IMR-90 (cell line): Measurements from ENCODE around the gene GLS. TPM values are rescaled to one million over a fixed set of nuclear protein-coding genes. Genes with fewer than 3 reads are reported as not detected.

Experiments
- ATAC-seq: fragments of 200-7000 bp; cut with Tn5 transposase; 2 replicates; pipeline ENCODE4 v1.9.1; 2020; ENCODE audit warnings: low read depth, mild to moderate bottlenecking, moderate library complexity
- BruUV-seq: library from RNA; stranded (reverse); fragments of 400-500 nt; replicated peaks from 2 replicates; lab custom pipeline; 2021; lab: Mats Ljungman, UMichigan
- CTCF ChIA-PET: fragments of 300-600 bp; formaldehyde crosslinking; extraction: SDS; loops from one replicate; lab custom pipeline; 2021; ENCODE audit warnings: antibody characterized with exemption; lab: Yijun Ruan, JAX
- POLR2A ChIA-PET: fragments of 300-600 bp; sonication (Branson Sonifier 250); formaldehyde crosslinking; loops from one replicate; lab custom pipeline; 2022; ENCODE audit warnings: antibody characterized with exemption; ENCODE audit not compliant: unreplicated experiment; lab: Charles Lee
- DNase-seq: peaks from one replicate; pipeline ENCODE4 v3.0.0; 2013
- H2AFZ ChIP-seq: replicated peaks from 2 replicates; pipeline ENCODE3; 2013; ENCODE audit warnings: low read length, mild to moderate bottlenecking; ENCODE audit not compliant: poor library complexity
- H2AK5ac ChIP-seq: 2 replicates; pipeline ENCODE4 v1.6.1; 2013; ENCODE audit warnings: low read depth, low read length, inconsistent platforms
- H2AK9ac ChIP-seq: replicated peaks from 2 replicates; pipeline ENCODE3; 2013; ENCODE audit warnings: mild to moderate bottlenecking, low read depth, low read length, moderate library complexity; ENCODE audit not compliant: poor library complexity
- H2BK120ac ChIP-seq: 2 replicates; pipeline ENCODE4 v1.6.1; 2013; ENCODE audit warnings: low read depth, low read length, inconsistent platforms
- H2BK15ac ChIP-seq: 3 replicates; pipeline ENCODE4 v1.6.1; 2013; ENCODE audit warnings: low read depth, low read length, inconsistent platforms
- H2BK20ac ChIP-seq: 2 replicates; pipeline ENCODE4 v1.6.1; 2013; ENCODE audit warnings: low read depth, mild to moderate bottlenecking, inconsistent platforms, low read length, moderate library complexity
- H2BK5ac ChIP-seq: 2 replicates; pipeline ENCODE4 v1.6.1; 2013; ENCODE audit warnings: mild to moderate bottlenecking, low read depth, low read length, inconsistent platforms; ENCODE audit not compliant: poor library complexity, severe bottlenecking
- H3K14ac ChIP-seq: replicated peaks from 2 replicates; pipeline ENCODE4 v1.6.1; 2013; ENCODE audit warnings: low read depth, low read length, inconsistent platforms
- H3K18ac ChIP-seq: 2 replicates; pipeline ENCODE4 v1.6.1; 2013; ENCODE audit warnings: low read depth, low read length, control low read depth
- H3K23ac ChIP-seq: 2 replicates; pipeline ENCODE4 v1.6.1; 2013; ENCODE audit warnings: low read depth, low read length, inconsistent platforms
- H3K27ac ChIP-seq: 2 replicates; pipeline ENCODE4 v1.5.1; 2013; ENCODE audit warnings: mild to moderate bottlenecking, control low read depth, low read length; ENCODE audit not compliant: insufficient read depth
- H3K27me3 ChIP-seq: 2 replicates; pipeline ENCODE4 v1.6.1; 2013; ENCODE audit warnings: low read length; ENCODE audit not compliant: control insufficient read depth, insufficient read depth
- H3K36me3 ChIP-seq: 2 replicates; pipeline ENCODE4 v1.6.1; 2013; ENCODE audit warnings: low read length, mixed read lengths; ENCODE audit not compliant: control insufficient read depth, insufficient read depth
- H3K4ac ChIP-seq: 2 replicates; pipeline ENCODE4 v1.6.1; 2013; ENCODE audit warnings: low read depth, low read length, inconsistent platforms
- H3K4me1 ChIP-seq: 2 replicates; pipeline ENCODE4 v1.6.1; 2013; ENCODE audit warnings: low read length, mixed read lengths; ENCODE audit not compliant: control insufficient read depth, insufficient read depth
- H3K4me2 ChIP-seq: 2 replicates; pipeline ENCODE4 v1.6.1; 2013; ENCODE audit warnings: low read depth, mild to moderate bottlenecking, control low read depth, low read length, moderate library complexity
- H3K4me3 ChIP-seq: 2 replicates; pipeline ENCODE4 v1.5.1; 2013; ENCODE audit warnings: low read depth, mild to moderate bottlenecking, control low read depth, low read length, moderate library complexity; ENCODE audit not compliant: insufficient read depth
- H3K56ac ChIP-seq: 2 replicates; pipeline ENCODE4 v1.6.1; 2013; ENCODE audit warnings: low read length, inconsistent platforms; ENCODE audit not compliant: insufficient read depth; ENCODE audit errors: extremely low read depth
- H3K79me1 ChIP-seq, 2 experiments: 2 replicates each; pipeline ENCODE4 v1.6.1; 2013; ENCODE audit warnings: low read length in 2 of 2, inconsistent platforms in 1 of 2, low read depth in 1 of 2
- H3K9ac ChIP-seq: 2 replicates; pipeline ENCODE4 v1.6.1; 2013; ENCODE audit warnings: low read depth, low read length, control low read depth
- H3K9me1 ChIP-seq: 2 replicates; pipeline ENCODE4 v1.6.1; 2013; ENCODE audit warnings: low read length, inconsistent platforms; ENCODE audit not compliant: insufficient read depth
- H3K9me3 ChIP-seq: 2 replicates; pipeline ENCODE4 v1.6.1; 2013; ENCODE audit warnings: low read length; ENCODE audit not compliant: control insufficient read depth, insufficient read depth
- H4K20me1 ChIP-seq: 2 replicates; pipeline ENCODE4 v1.6.1; 2013; ENCODE audit warnings: low read length, inconsistent platforms; ENCODE audit not compliant: insufficient read depth
- H4K5ac ChIP-seq: 2 replicates; pipeline ENCODE4 v1.6.1; 2013; ENCODE audit warnings: mild to moderate bottlenecking, low read depth, low read length, control low read depth
- H4K8ac ChIP-seq, 2 experiments: 2 replicates each; pipeline ENCODE4 v1.6.1; 2013; ENCODE audit warnings: low read depth in 2 of 2, low read length in 2 of 2, control low read depth in 1 of 2, inconsistent platforms in 1 of 2
- H4K91ac ChIP-seq: 2 replicates; pipeline ENCODE4 v1.6.1; 2013; ENCODE audit warnings: low read depth, low read length, inconsistent platforms; ENCODE audit not compliant: insufficient read depth
- BHLHE40 ChIP-seq: fragments of 150-350 bp; IDR thresholded peaks from 2 replicates; pipeline ENCODE4 v1.6.1; 2016; ENCODE audit warnings: mild to moderate bottlenecking, low read depth, low read length
- CEBPB ChIP-seq: IDR thresholded peaks from 2 replicates; pipeline ENCODE4 v1.6.1; 2012; ENCODE audit warnings: low read depth, low read length, improper control_type of control experiment
- CHD1 ChIP-seq: IDR thresholded peaks from 2 replicates; pipeline ENCODE4 v1.6.1; 2012; ENCODE audit warnings: low read depth, low read length, improper control_type of control experiment
- FOS ChIP-seq: fragments of 150-350 bp; IDR thresholded peaks from 2 replicates; pipeline ENCODE4 v1.6.1; 2016; ENCODE audit warnings: low read depth, low read length
- MAFK ChIP-seq: IDR thresholded peaks from 2 replicates; pipeline ENCODE4 v1.6.1; 2012; ENCODE audit warnings: low read depth, low read length, improper control_type of control experiment
- MAZ ChIP-seq: IDR thresholded peaks from 2 replicates; pipeline ENCODE4 v1.6.1; 2012; ENCODE audit warnings: low read depth, mild to moderate bottlenecking, low read length, improper control_type of control experiment, moderate library complexity, borderline replicate concordance
- MXI1 ChIP-seq: IDR thresholded peaks from 2 replicates; pipeline ENCODE4 v1.6.1; 2012; ENCODE audit warnings: low read depth, mild to moderate bottlenecking, low read length, moderate library complexity, borderline replicate concordance
- NFE2L2 ChIP-seq: fragments of 150-350 bp; IDR thresholded peaks from 2 replicates; pipeline ENCODE4 v1.6.1; 2016; ENCODE audit warnings: low read depth, mild to moderate bottlenecking, low read length
- POLR2A ChIP-seq: IDR thresholded peaks from 2 replicates; pipeline ENCODE4 v1.6.1; 2012; ENCODE audit warnings: mild to moderate bottlenecking, low read depth, low read length
- RAD21 ChIP-seq: IDR thresholded peaks from 2 replicates; pipeline ENCODE4 v1.6.1; 2012; ENCODE audit warnings: low read length, improper control_type of control experiment
- RCOR1 ChIP-seq: IDR thresholded peaks from 2 replicates; pipeline ENCODE4 v1.6.1; 2012; ENCODE audit warnings: mild to moderate bottlenecking, low read length, improper control_type of control experiment; ENCODE audit not compliant: insufficient replicate concordance
- RFX5 ChIP-seq: IDR thresholded peaks from 2 replicates; pipeline ENCODE4 v1.8.0; 2012; ENCODE audit warnings: low read depth, mild to moderate bottlenecking, low read length, moderate library complexity
- SMC3 ChIP-seq: fragments of 150-350 bp; IDR thresholded peaks from 2 replicates; pipeline ENCODE4 v1.6.1; 2016; ENCODE audit warnings: low read depth, mild to moderate bottlenecking, antibody characterized with exemption, low read length, moderate library complexity
- WGBS, 2 experiments: methylation state at CpG; one replicate each; pipeline versions ENCODE4 v1.1.5 to v1.1.7; 2013; ENCODE audit warnings: missing lambda C conversion rate in 2 of 2; ENCODE audit not compliant: insufficient read length in 1 of 2; ENCODE audit errors: extremely low coverage in 2 of 2; 5-methylcytosine and 5-hydroxymethylcytosine counted together
- dilution Hi-C: fragments of 300-500 bp; cut with HindIII; formaldehyde crosslinking; loops from one replicate; pipeline ENCODE4 v1.14.3; 2018; ENCODE audit warnings: low sequenced_read_pairs; ENCODE audit not compliant: unreplicated experiment
- in situ Hi-C: fragments of 300-500 bp; cut with MboI; formaldehyde crosslinking; loops from 3 replicates; pipeline ENCODE4 v1.14.3; 2019; ENCODE audit warnings: low sequenced_read_pairs, inconsistent platforms, mixed read lengths
- intact Hi-C: fragments of 100-400 bp; cut with micrococcal nuclease; formaldehyde crosslinking; loops from 2 replicates; pipeline ENCODE4 v1.10.0; 2022
- polyA plus RNA-seq, 3 experiments: library from polyadenylated mRNA; depleted of rRNA; stranded (reverse); fragments of >200 nt; gene quantifications; 2 replicates each; pipeline ENCODE4 v1.2.3, GENCODE V29; 2012; ENCODE audit warnings: low replicate concordance in 1 of 3
- total RNA-seq: library from RNA; depleted of rRNA; stranded (reverse); fragments of >200 nt; gene quantifications from 2 replicates; pipeline ENCODE4 v1.2.3, GENCODE V29; 2012
- TF ChIP-seq, protein P1 (sequence below): fragments of 150-350 bp; IDR thresholded peaks from 2 replicates; pipeline ENCODE4 v1.6.1; 2017; ENCODE audit warnings: mild to moderate bottlenecking, antibody characterized with exemption, low read length, low read depth
- TF ChIP-seq, protein P2 (sequence below): conservative IDR thresholded peaks from 2 replicates; pipeline ENCODE4 v1.5.1; 2012; ENCODE audit warnings: mild to moderate bottlenecking, low read depth, low read length, improper control_type of control experiment
- TF ChIP-seq, protein P3 (sequence below): fragments of 150-350 bp; IDR thresholded peaks from 2 replicates; pipeline ENCODE4 v1.6.1; 2016; ENCODE audit warnings: low read depth, mild to moderate bottlenecking, low read length, moderate library complexity, borderline replicate concordance

Gene GLS
- total and polyA plus RNA-seq, 2 of the 4 experiments (the other 2 are of a cell fraction) = 87.5 to 130 TPM

DNA sequence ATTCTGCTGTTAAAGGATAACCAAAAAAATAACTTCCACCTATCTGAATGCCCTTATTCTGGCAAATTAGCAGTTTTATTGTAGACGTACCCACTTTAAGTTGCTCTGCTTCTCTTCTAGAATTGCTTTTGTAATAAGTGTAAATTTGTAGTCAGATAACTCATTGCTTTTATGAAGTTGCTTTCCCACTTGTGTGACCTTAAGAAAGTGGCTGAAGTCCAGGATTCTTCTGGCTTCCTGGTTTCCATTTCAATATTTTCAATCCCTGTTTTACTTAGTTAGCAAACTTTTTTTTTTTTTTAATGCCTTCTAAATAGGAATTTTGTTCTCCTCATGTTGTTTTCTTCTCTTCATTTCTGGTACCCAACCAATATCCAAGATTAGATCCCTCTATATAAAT lies 59.8 kb downstream of the GLS start:
- dilution Hi-C loops = no loop called here

More for the DNA sequence above, 59.8 kb downstream of the GLS start:
- H3K9me3 ChIP-seq = no peaks in the 10 kb centered on the region
- no peak overlapping the region for H2BK20ac ChIP-seq
- no peak overlapping the region for H2AFZ ChIP-seq
- H3K4me2 ChIP-seq = no peak overlapping the region
- no peak overlapping the region for H4K91ac ChIP-seq
- ATAC-seq (no peak), DNase-seq (no peak)
- no peak overlapping the region for H3K18ac ChIP-seq
- WGBS, 2 experiments = no CpG with 5 or more reads among the region's 1 CpG
- no peak overlapping the region for H3K14ac ChIP-seq
- BruUV-seq = no TSS peak
- no peak overlapping the region for H4K8ac ChIP-seq
- in situ Hi-C loops (no loop called here), intact Hi-C loops (no loop called here)
- no peaks in the 10 kb centered on the region for H3K27me3 ChIP-seq
- no peak overlapping the region for H3K23ac ChIP-seq
- H3K9me1 ChIP-seq = no peaks in the 10 kb centered on the region
- H3K79me1 ChIP-seq = no peaks in the 10 kb centered on the region; a peak in 1 of 4 replicates
- no peak for TF ChIP-seq MAFK
- no peak for TF ChIP-seq MAZ
- TF ChIP-seq, protein P1, sequence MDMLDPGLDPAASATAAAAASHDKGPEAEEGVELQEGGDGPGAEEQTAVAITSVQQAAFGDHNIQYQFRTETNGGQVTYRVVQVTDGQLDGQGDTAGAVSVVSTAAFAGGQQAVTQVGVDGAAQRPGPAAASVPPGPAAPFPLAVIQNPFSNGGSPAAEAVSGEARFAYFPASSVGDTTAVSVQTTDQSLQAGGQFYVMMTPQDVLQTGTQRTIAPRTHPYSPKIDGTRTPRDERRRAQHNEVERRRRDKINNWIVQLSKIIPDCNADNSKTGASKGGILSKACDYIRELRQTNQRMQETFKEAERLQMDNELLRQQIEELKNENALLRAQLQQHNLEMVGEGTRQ = no peak
- no peak for TF ChIP-seq FOS
- no peak for TF ChIP-seq CHD1
- no peak for TF ChIP-seq RAD21
- no peak for TF ChIP-seq RFX5
- no peak for TF ChIP-seq SMC3
- TF ChIP-seq RCOR1 = no peak
- TF ChIP-seq, protein P2, sequence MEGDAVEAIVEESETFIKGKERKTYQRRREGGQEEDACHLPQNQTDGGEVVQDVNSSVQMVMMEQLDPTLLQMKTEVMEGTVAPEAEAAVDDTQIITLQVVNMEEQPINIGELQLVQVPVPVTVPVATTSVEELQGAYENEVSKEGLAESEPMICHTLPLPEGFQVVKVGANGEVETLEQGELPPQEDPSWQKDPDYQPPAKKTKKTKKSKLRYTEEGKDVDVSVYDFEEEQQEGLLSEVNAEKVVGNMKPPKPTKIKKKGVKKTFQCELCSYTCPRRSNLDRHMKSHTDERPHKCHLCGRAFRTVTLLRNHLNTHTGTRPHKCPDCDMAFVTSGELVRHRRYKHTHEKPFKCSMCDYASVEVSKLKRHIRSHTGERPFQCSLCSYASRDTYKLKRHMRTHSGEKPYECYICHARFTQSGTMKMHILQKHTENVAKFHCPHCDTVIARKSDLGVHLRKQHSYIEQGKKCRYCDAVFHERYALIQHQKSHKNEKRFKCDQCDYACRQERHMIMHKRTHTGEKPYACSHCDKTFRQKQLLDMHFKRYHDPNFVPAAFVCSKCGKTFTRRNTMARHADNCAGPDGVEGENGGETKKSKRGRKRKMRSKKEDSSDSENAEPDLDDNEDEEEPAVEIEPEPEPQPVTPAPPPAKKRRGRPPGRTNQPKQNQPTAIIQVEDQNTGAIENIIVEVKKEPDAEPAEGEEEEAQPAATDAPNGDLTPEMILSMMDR = no peak
- TF ChIP-seq NFE2L2 = no peak
- TF ChIP-seq POLR2A = no peak
- TF ChIP-seq MXI1 = no peak
- no peak for TF ChIP-seq BHLHE40
- TF ChIP-seq, protein P3, sequence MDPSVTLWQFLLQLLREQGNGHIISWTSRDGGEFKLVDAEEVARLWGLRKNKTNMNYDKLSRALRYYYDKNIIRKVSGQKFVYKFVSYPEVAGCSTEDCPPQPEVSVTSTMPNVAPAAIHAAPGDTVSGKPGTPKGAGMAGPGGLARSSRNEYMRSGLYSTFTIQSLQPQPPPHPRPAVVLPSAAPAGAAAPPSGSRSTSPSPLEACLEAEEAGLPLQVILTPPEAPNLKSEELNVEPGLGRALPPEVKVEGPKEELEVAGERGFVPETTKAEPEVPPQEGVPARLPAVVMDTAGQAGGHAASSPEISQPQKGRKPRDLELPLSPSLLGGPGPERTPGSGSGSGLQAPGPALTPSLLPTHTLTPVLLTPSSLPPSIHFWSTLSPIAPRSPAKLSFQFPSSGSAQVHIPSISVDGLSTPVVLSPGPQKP = no peak
- no peak for TF ChIP-seq CEBPB
- no peaks in the 10 kb centered on the region for H3K4me1 ChIP-seq
- no peak overlapping the region for H2BK5ac ChIP-seq
- H3K56ac ChIP-seq = no peak overlapping the region
- peaks cover 4% of the 10 kb centered on the region; the same call in 1 of the 2 replicates for H4K20me1 ChIP-seq
- no peak overlapping the region for H2BK120ac ChIP-seq
- H3K4me3 ChIP-seq = no peak overlapping the region
- no peak overlapping the region for H2BK15ac ChIP-seq
- no peak overlapping the region for H3K27ac ChIP-seq
- ChIA-PET CTCF (no interaction called here), POLR2A (no interaction called here)
- H3K4ac ChIP-seq = no peak overlapping the region
- no peak overlapping the region for H4K5ac ChIP-seq
- no peaks in the 10 kb centered on the region for H3K36me3 ChIP-seq
- H2AK5ac ChIP-seq = no peak overlapping the region
- H2AK9ac ChIP-seq = no peak overlapping the region
- H3K9ac ChIP-seq = no peak overlapping the region
